ENCODE data around the gene AGFG1.
A peak's percentile ranks its signal among the peaks of the same experiment; 100 is the strongest.

AGFG1 gene

GRCh38 chr2:227454323-227454860, 17.6 kb upstream of the AGFG1 start:
- ATAC-seq = no peak
- TF ChIP-seq GLIS3 (CRISPR knock-in tag; IDR thresholded peaks at IDR 0.05) (no peak), SNAI2 (CRISPR knock-in tag; IDR thresholded peaks at IDR 0.05) (no peak), CSDC2 (CRISPR knock-in tag; IDR thresholded peaks at IDR 0.05) (no peak), ZFP30 (CRISPR knock-in tag; IDR thresholded peaks at IDR 0.05) (no peak), PPARA (CRISPR knock-in tag; IDR thresholded peaks at IDR 0.05; ENCODE audit: borderline replicate concordance) (no peak), ZC3H10 (CRISPR knock-in tag; IDR thresholded peaks at IDR 0.05) (no peak), ESRRG (CRISPR knock-in tag; IDR thresholded peaks at IDR 0.05) (no peak), PATZ1 (CRISPR knock-in tag; IDR thresholded peaks at IDR 0.05; ENCODE audit: borderline replicate concordance) (no peak), ISL1 (CRISPR knock-in tag; IDR thresholded peaks at IDR 0.05) (no peak), ZNF70 (CRISPR knock-in tag; IDR thresholded peaks at IDR 0.05) (no peak), POU6F1 (CRISPR knock-in tag; IDR thresholded peaks at IDR 0.05; ENCODE audit: borderline replicate concordance, low read depth) (no peak), ARNTL (CRISPR knock-in tag; IDR thresholded peaks at IDR 0.05; ENCODE audit: borderline replicate concordance, low read depth) (no peak), ZFP3 (CRISPR knock-in tag; IDR thresholded peaks at IDR 0.05) (no peak), OSR1 (CRISPR knock-in tag; IDR thresholded peaks at IDR 0.05) (no peak), CSRNP3 (CRISPR knock-in tag; IDR thresholded peaks at IDR 0.05) (no peak), CREB5 (CRISPR knock-in tag; IDR thresholded peaks at IDR 0.05; ENCODE audit: low read depth) (no peak), TOX (CRISPR knock-in tag; IDR thresholded peaks at IDR 0.05; ENCODE audit: borderline replicate concordance) (no peak), TCF4 (CRISPR knock-in tag; IDR thresholded peaks at IDR 0.05; ENCODE audit: borderline replicate concordance) (no peak), BACH2 (CRISPR knock-in tag; IDR thresholded peaks at IDR 0.05; ENCODE audit: borderline replicate concordance) (no peak), RARB (CRISPR knock-in tag; IDR thresholded peaks at IDR 0.05) (no peak)

GRCh38 chr2:227455200-227455599, 16.8 kb upstream of the AGFG1 start:
- TF ChIP-seq PATZ1 (CRISPR knock-in tag; IDR thresholded peaks at IDR 0.05; ENCODE audit: borderline replicate concordance) (no peak), ZFP3 (CRISPR knock-in tag; IDR thresholded peaks at IDR 0.05) (no peak), ZNF565 (CRISPR knock-in tag; conservative IDR thresholded peaks at IDR 0.05; ENCODE audit: low read depth) (no peak), ISL1 (CRISPR knock-in tag; IDR thresholded peaks at IDR 0.05) (peak; percentile 48), PPARA (CRISPR knock-in tag; IDR thresholded peaks at IDR 0.05; ENCODE audit: borderline replicate concordance) (no peak)
- ATAC-seq = no peak

- no peak for ATAC-seq
- TF ChIP-seq BACH2 (CRISPR knock-in tag; IDR thresholded peaks at IDR 0.05; ENCODE audit: borderline replicate concordance) (no peak), CSRNP3 (CRISPR knock-in tag; IDR thresholded peaks at IDR 0.05) (no peak), CREB5 (CRISPR knock-in tag; IDR thresholded peaks at IDR 0.05; ENCODE audit: low read depth) (no peak), OSR1 (CRISPR knock-in tag; IDR thresholded peaks at IDR 0.05) (no peak), TCF4 (CRISPR knock-in tag; IDR thresholded peaks at IDR 0.05; ENCODE audit: borderline replicate concordance) (no peak), GLIS3 (CRISPR knock-in tag; IDR thresholded peaks at IDR 0.05) (no peak), RARB (CRISPR knock-in tag; IDR thresholded peaks at IDR 0.05) (no peak), POU6F1 (CRISPR knock-in tag; IDR thresholded peaks at IDR 0.05; ENCODE audit: borderline replicate concordance, low read depth) (no peak), ESRRG (CRISPR knock-in tag; IDR thresholded peaks at IDR 0.05) (no peak), ARNTL (CRISPR knock-in tag; IDR thresholded peaks at IDR 0.05; ENCODE audit: borderline replicate concordance, low read depth) (no peak)
Observed at GRCh38 chr2:227456102-227456501, 15.9 kb upstream of the AGFG1 start.
